Naive thymus-derived CD8-positive, alpha-beta T cell (primary cell): Measurements from ENCODE around the gene SESN1. TPM values are rescaled to one million over a fixed set of nuclear protein-coding genes. Genes with fewer than 3 reads are reported as not detected.

Experiments
- ATAC-seq, 2 donors: fragments of 150-1000 bp; cut with Tn5 transposase in 1 of 2; sonication (Bioruptor Pico), chemical (Tn5 transposase) in 1 of 2; 1 replicate in 1 of 2; 2 replicates in 1 of 2; pipeline ENCODE4 v1.10.0; 2021; ENCODE audit warnings: mild to moderate bottlenecking in 2 of 2, moderate library complexity in 2 of 2
- POLR2A ChIA-PET: fragments of 350-600 bp; sonication (Branson Sonifier 250); formaldehyde crosslinking; loops from one replicate; lab custom pipeline; 2021; ENCODE audit warnings: antibody characterized with exemption; lab: Charles Lee
- DNase-seq, 10 donors: peaks; one replicate each; pipeline versions ENCODE4 v3.0.0 to v3.0.0-alpha.2; 2020 to 2022
- H3K27ac Mint-ChIP-seq, 10 donors: one replicate each; pipeline ENCODE4 v1.8.0; 2020 to 2022; ENCODE audit warnings: mild to moderate bottlenecking in 10 of 10, mixed read lengths in 10 of 10, moderate library complexity in 4 of 10, inconsistent platforms in 1 of 10
- H3K27me3 Mint-ChIP-seq, 5 donors: one replicate each; pipeline ENCODE4 v1.8.0; 2021 to 2022; ENCODE audit warnings: mixed read lengths in 5 of 5
- H3K36me3 Mint-ChIP-seq, 3 donors: one replicate each; pipeline ENCODE4 v1.8.0; 2020 to 2022; ENCODE audit warnings: mixed read lengths in 3 of 3, mild to moderate bottlenecking in 2 of 3, inconsistent platforms in 1 of 3
- H3K4me1 Mint-ChIP-seq, 4 donors: one replicate each; pipeline ENCODE4 v1.8.0; 2021 to 2022; ENCODE audit warnings: mixed read lengths in 4 of 4
- H3K4me3 Mint-ChIP-seq, 10 donors: one replicate each; pipeline ENCODE4 v1.8.0; 2020 to 2022; ENCODE audit warnings: mild to moderate bottlenecking in 10 of 10, mixed read lengths in 10 of 10, moderate library complexity in 6 of 10, inconsistent platforms in 1 of 10
- H3K9me3 Mint-ChIP-seq, 9 donors: one replicate each; pipeline ENCODE4 v1.8.0; 2020 to 2022; ENCODE audit warnings: mixed read lengths in 9 of 9, mild to moderate bottlenecking in 3 of 9, inconsistent platforms in 1 of 9, moderate library complexity in 1 of 9
- polyA plus RNA-seq, 3 donors: library from polyadenylated mRNA; unstranded; fragments of 300-500 nt; fragmentation: Illumina TruSeq; gene quantifications; one replicate each; pipeline ENCODE4 v1.2.3, GENCODE V29; 2021
- total RNA-seq, 8 experiments: library from RNA in 2 of 8; stranded (reverse) in 2 of 8; gene quantifications; one replicate each; pipeline ENCODE4 v1.2.3 and lab custom pipeline; 2021 to 2026

The SESN1 gene
- total and polyA plus RNA-seq, 5 experiments from 2014 or later = 10.0 to 38.3 (median 21.4) TPM

- H3K4me3 Mint-ChIP-seq = no peak overlapping the region
Measured at GRCh38 chr6:108947114-108947854, 147.4 kb downstream of the SESN1 start.

GRCh38 chr6:108946695-108947094 lies 148.0 kb downstream of the SESN1 start:
- no peak overlapping the region for H3K4me3 Mint-ChIP-seq
- no peaks in the 10 kb centered on the region for H3K36me3 Mint-ChIP-seq
- POLR2A ChIA-PET = no interaction called here
- ATAC-seq = no peak
- no peak for DNase-seq
- no peaks in the 10 kb centered on the region for H3K27me3 Mint-ChIP-seq
- H3K9me3 Mint-ChIP-seq = no peaks in the 10 kb centered on the region
- H3K4me1 Mint-ChIP-seq = peaks cover 14 to 51% (median 43%) of the 10 kb centered on the region in 4 donors
- peak overlapping the region in 4 of 10 donors; percentile 10 to 46 (median 28) for H3K27ac Mint-ChIP-seq

More at GRCh38 chr6:108947114-108947854, 147.4 kb downstream of the SESN1 start:
- peak overlapping the region in 3 of 10 donors; percentile 16 to 60 (median 41) for H3K27ac Mint-ChIP-seq
- no peaks in the 10 kb centered on the region for H3K27me3 Mint-ChIP-seq
- POLR2A ChIA-PET = no interaction called here
- no peaks in the 10 kb centered on the region for H3K36me3 Mint-ChIP-seq
- DNase-seq (no peak), ATAC-seq (no peak)
- H3K4me1 Mint-ChIP-seq = peaks cover 14 to 45% (median 40%) of the 10 kb centered on the region in 4 donors
- no peaks in the 10 kb centered on the region for H3K9me3 Mint-ChIP-seq

- ATAC-seq (no peak), DNase-seq (no peak)
- no peak overlapping the region for H3K4me3 Mint-ChIP-seq
- H3K9me3 Mint-ChIP-seq = no peaks in the 10 kb centered on the region
- H3K27ac Mint-ChIP-seq = peak overlapping the region in 5 of 10 donors; percentile 16 to 54 (median 23)
- no peaks in the 10 kb centered on the region for H3K27me3 Mint-ChIP-seq
- POLR2A ChIA-PET = interaction anchor here (0.8 to 1.7 kb wide), 3 partner anchors 22 to 133 kb away, joined by 3 to 4 read pairs (median 3); no protein-coding TSS in a partner anchor
- peaks cover 16 to 58% (median 50%) of the 10 kb centered on the region in 4 donors for H3K4me1 Mint-ChIP-seq
- no peaks in the 10 kb centered on the region for H3K36me3 Mint-ChIP-seq
Measured at GRCh38 chr6:108945681-108946159, 148.9 kb downstream of the SESN1 start.

GRCh38 chr6:108944707-108945680 lies 149.7 kb downstream of the SESN1 start:
- no peaks in the 10 kb centered on the region for H3K9me3 Mint-ChIP-seq
- H3K36me3 Mint-ChIP-seq = no peaks in the 10 kb centered on the region
- no peaks in the 10 kb centered on the region for H3K27me3 Mint-ChIP-seq
- H3K4me3 Mint-ChIP-seq = no peak overlapping the region
- peaks cover 16 to 59% (median 52%) of the 10 kb centered on the region in 4 donors for H3K4me1 Mint-ChIP-seq
- POLR2A ChIA-PET = interaction anchor here (0.8 to 1.7 kb wide), 3 partner anchors 21 to 134 kb away, joined by 3 to 4 read pairs (median 3); no protein-coding TSS in a partner anchor
- peak overlapping the region in 8 of 10 donors; percentile 15 to 77 (median 36) for H3K27ac Mint-ChIP-seq
- no peak for DNase-seq
- no peak for ATAC-seq

- no peak for ATAC-seq
- H3K27ac Mint-ChIP-seq = peak overlapping the region in 4 of 10 donors; percentile 27 to 77 (median 36)
- POLR2A ChIA-PET = interaction anchor here (0.5 to 1.6 kb wide), 3 partner anchors 43 to 94 kb away, joined by 3 to 7 read pairs (median 5); no protein-coding TSS in a partner anchor
- DNase-seq = no peak
- peaks cover 0 to 4% (median 0%) of the 10 kb centered on the region in 9 donors for H3K9me3 Mint-ChIP-seq
- H3K36me3 Mint-ChIP-seq = peaks cover 0 to 4% (median 0%) of the 10 kb centered on the region in 3 donors
- H3K27me3 Mint-ChIP-seq = no peaks in the 10 kb centered on the region
- peaks cover 18 to 62% (median 56%) of the 10 kb centered on the region in 4 donors for H3K4me1 Mint-ChIP-seq
- peak overlapping the region in 1 of 10 donors; percentile 22 for H3K4me3 Mint-ChIP-seq
Measured at GRCh38 chr6:108944071-108944470, 150.6 kb downstream of the SESN1 start.

GRCh38 chr6:108942556-108943492 lies 151.8 kb downstream of the SESN1 start:
- H3K36me3 Mint-ChIP-seq = peaks cover 0 to 4% (median 0%) of the 10 kb centered on the region in 3 donors
- H3K9me3 Mint-ChIP-seq = peaks cover 0 to 4% (median 0%) of the 10 kb centered on the region in 9 donors
- no peaks in the 10 kb centered on the region for H3K27me3 Mint-ChIP-seq
- H3K27ac Mint-ChIP-seq = peak overlapping the region; percentile 77 to 94 (median 91)
- peak; percentile 40 to 80 (median 64) for DNase-seq
- H3K4me3 Mint-ChIP-seq = peak overlapping the region; percentile 72 to 87 (median 82)
- peaks cover 16 to 61% (median 56%) of the 10 kb centered on the region in 4 donors for H3K4me1 Mint-ChIP-seq
- peak; percentile 99 to 100 for ATAC-seq
- POLR2A ChIA-PET = interaction anchor here (0.9 to 2.4 kb wide), 5 partner anchors 19 to 70 kb away, joined by 3 to 7 read pairs (median 4); no protein-coding TSS in a partner anchor

GRCh38 chr6:108941859-108942258 lies 152.8 kb downstream of the SESN1 start:
- H3K4me1 Mint-ChIP-seq = peaks cover 14 to 56% (median 53%) of the 10 kb centered on the region in 4 donors
- ATAC-seq (no peak), DNase-seq (no peak)
- peaks cover 0 to 4% (median 0%) of the 10 kb centered on the region in 3 donors for H3K36me3 Mint-ChIP-seq
- H3K4me3 Mint-ChIP-seq = peak overlapping the region in 3 of 10 donors; percentile 22 to 76 (median 73)
- H3K27ac Mint-ChIP-seq = peak overlapping the region in 7 of 10 donors; percentile 43 to 94 (median 87)
- POLR2A ChIA-PET = interaction anchor here (1.0 to 2.4 kb wide), 3 partner anchors 18 to 65 kb away, joined by 3 to 6 read pairs (median 4); no protein-coding TSS in a partner anchor
- peaks cover 0 to 4% (median 0%) of the 10 kb centered on the region in 9 donors for H3K9me3 Mint-ChIP-seq
- no peaks in the 10 kb centered on the region for H3K27me3 Mint-ChIP-seq

GRCh38 chr6:108941281-108941680 lies 153.4 kb downstream of the SESN1 start:
- peaks cover 11 to 50% (median 47%) of the 10 kb centered on the region in 4 donors for H3K4me1 Mint-ChIP-seq
- ATAC-seq (no peak), DNase-seq (no peak)
- H3K27me3 Mint-ChIP-seq = no peaks in the 10 kb centered on the region
- H3K9me3 Mint-ChIP-seq = peaks cover 0 to 4% (median 0%) of the 10 kb centered on the region in 9 donors
- H3K27ac Mint-ChIP-seq = peak overlapping the region in 7 of 10 donors; percentile 5 to 94 (median 47)
- POLR2A ChIA-PET = interaction anchor here (1.2 to 2.4 kb wide), 2 partner anchors 17 to 24 kb away, joined by 4 to 6 read pairs; no protein-coding TSS in a partner anchor
- H3K4me3 Mint-ChIP-seq = no peak overlapping the region
- peaks cover 0 to 4% (median 0%) of the 10 kb centered on the region in 3 donors for H3K36me3 Mint-ChIP-seq

GRCh38 chr6:108940741-108941140 lies 153.9 kb downstream of the SESN1 start:
- no peaks in the 10 kb centered on the region for H3K27me3 Mint-ChIP-seq
- DNase-seq = no peak
- POLR2A ChIA-PET = no interaction called here
- H3K4me3 Mint-ChIP-seq = peak overlapping the region in 1 of 10 donors; percentile 24
- H3K36me3 Mint-ChIP-seq = peaks cover 0 to 4% (median 0%) of the 10 kb centered on the region in 3 donors
- H3K9me3 Mint-ChIP-seq = peaks cover 0 to 4% (median 0%) of the 10 kb centered on the region in 9 donors
- H3K27ac Mint-ChIP-seq = peak overlapping the region in 7 of 10 donors; percentile 5 to 84 (median 57)
- H3K4me1 Mint-ChIP-seq = peaks cover 7 to 47% (median 43%) of the 10 kb centered on the region in 4 donors
- ATAC-seq = no peak

- Mint-ChIP-seq H3K36me3 (peaks cover 0 to 4% (median 0%) of the 10 kb centered on the region in 3 donors), H3K4me3 (no peak overlapping the region), H3K27me3 (peaks cover 0 to 1% (median 0%) of the 10 kb centered on the region in 5 donors), H3K4me1 (peaks cover 4 to 17% (median 15%) of the 10 kb centered on the region in 4 donors), H3K9me3 (peaks cover 0 to 4% (median 0%) of the 10 kb centered on the region in 9 donors), H3K27ac (no peak overlapping the region)
- POLR2A ChIA-PET = no interaction called here
- no peak for DNase-seq
- no peak for ATAC-seq
Measured at GRCh38 chr6:108937170-108937569, 157.5 kb downstream of the SESN1 start.
